NCI-H1092 treated with DMSO at 0.1 percent for 48 hours (cell line): Measurements from ENCODE around the gene PRKACG.
"Not testable (repeated sequence)": the region's sequence is repeated elsewhere in the genome, so short reads cannot be mapped to it uniquely, and the experiment has no call there.

ENCODE experiments used
- DNase-seq: peaks from one replicate; lab custom pipeline; 2025; lab: John Stamatoyannopoulos, UW

PRKACG gene

GRCh38 chr9:69027355-69028097, 13.6 kb upstream of the PRKACG start:
- DNase-seq = peak; percentile 46

- peak; percentile 14 for DNase-seq
Measured at GRCh38 chr9:69023650-69024049, 9.7 kb upstream of the PRKACG start.

- no peak for DNase-seq
Measured at GRCh38 chr9:69020301-69021145, 6.6 kb upstream of the PRKACG start.

- DNase-seq = no peak
Measured at GRCh38 chr9:69019808-69020207, 5.9 kb upstream of the PRKACG start.

GRCh38 chr9:69018737-69019136, 4.8 kb upstream of the PRKACG start:
- no peak for DNase-seq

- DNase-seq = no peak
Measured at GRCh38 chr9:69016191-69017096, 2.5 kb upstream of the PRKACG start.

- no peak for DNase-seq
Measured at GRCh38 chr9:69013382-69013727, 558 bp downstream of the PRKACG start.

- no peak for DNase-seq
Measured at GRCh38 chr9:69012696-69013381, 1.1 kb downstream of the PRKACG start.

- DNase-seq = no peak
Measured at GRCh38 chr9:69009708-69010107, 4.2 kb downstream of the PRKACG start.

GRCh38 chr9:69004836-69005235, 9.1 kb downstream of the PRKACG start:
- DNase-seq = no peak

GRCh38 chr9:69003051-69003450, 10.9 kb downstream of the PRKACG start:
- no peak for DNase-seq

- DNase-seq = no peak
Measured at GRCh38 chr9:69001921-69002320, 12.0 kb downstream of the PRKACG start.

- DNase-seq = peak; percentile 69
Measured at GRCh38 chr9:68999393-69000105, 14.4 kb downstream of the PRKACG start.

- DNase-seq = no peak
Measured at GRCh38 chr9:68998812-68999211, 15.1 kb downstream of the PRKACG start.

- DNase-seq = no peak
Measured at GRCh38 chr9:68998385-68998784, 15.5 kb downstream of the PRKACG start.

GRCh38 chr9:68997666-68998065, 16.2 kb downstream of the PRKACG start:
- DNase-seq = no peak

- no peak for DNase-seq
Measured at GRCh38 chr9:68996462-68996861, 17.5 kb downstream of the PRKACG start.

GRCh38 chr9:68995776-68996175, 18.1 kb downstream of the PRKACG start:
- no peak for DNase-seq

GRCh38 chr9:68991457-68991856, 22.5 kb downstream of the PRKACG start:
- no peak for DNase-seq

- not testable (repeated sequence) for DNase-seq
Measured at GRCh38 chr9:68986949-68987348, 27.0 kb downstream of the PRKACG start.
